Measurements from ENCODE around the gene MGRN1.

MGRN1 gene

GRCh38 chr16:4633910-4634635 is 9.4 kb downstream of the MGRN1 start:
- Histone ChIP-seq H3K27ac (no peak overlapping the region), H3K4me3 (ENCODE audit: low read depth, low read length) (no peak overlapping the region), H3K9me3 (ENCODE audit: severe bottlenecking) (peaks cover 2% of the 10 kb centered on the region), H3K36me3 (peaks cover 12% of the 10 kb centered on the region), H3K27me3 (ENCODE audit: insufficient read depth, low read depth, severe bottlenecking) (no peaks in the 10 kb centered on the region)
- DNase-seq, result no peak
- TF ChIP-seq CTCF (IDR thresholded peaks at IDR 0.05; ENCODE audit: low read depth, low read length), result no peak

GRCh38 chr16:4634768-4635167 is 10.1 kb downstream of the MGRN1 start:
- H3K4me3 ChIP-seq (ENCODE audit: low read depth, low read length), result no peak overlapping the region
- DNase-seq, result no peak
- no peaks in the 10 kb centered on the region for H3K27me3 ChIP-seq (ENCODE audit: insufficient read depth, low read depth, severe bottlenecking)
- peaks cover 9% of the 10 kb centered on the region for H3K36me3 ChIP-seq
- H3K9me3 ChIP-seq (ENCODE audit: severe bottlenecking), result peaks cover 2% of the 10 kb centered on the region
- no peak overlapping the region for H3K27ac ChIP-seq
- TF ChIP-seq CTCF (IDR thresholded peaks at IDR 0.05; ENCODE audit: low read depth, low read length), result no peak

- no peak for TF ChIP-seq CTCF (IDR thresholded peaks at IDR 0.05; ENCODE audit: low read depth, low read length)
- no peaks in the 10 kb centered on the region for H3K27me3 ChIP-seq (ENCODE audit: insufficient read depth, low read depth, severe bottlenecking)
- peaks cover 2% of the 10 kb centered on the region for H3K9me3 ChIP-seq (ENCODE audit: severe bottlenecking)
- H3K4me3 ChIP-seq (ENCODE audit: low read depth, low read length), result no peak overlapping the region
- DNase-seq, result no peak
- H3K27ac ChIP-seq, result no peak overlapping the region
- H3K36me3 ChIP-seq, result peaks cover 9% of the 10 kb centered on the region
These were observed 11.6 kb downstream of the MGRN1 start for GRCh38 chr16:4636196-4636595.

- DNase-seq, result no peak
- Histone ChIP-seq H3K27ac (no peak overlapping the region), H3K36me3 (peaks cover 6% of the 10 kb centered on the region), H3K4me3 (ENCODE audit: low read depth, low read length) (no peak overlapping the region), H3K27me3 (ENCODE audit: insufficient read depth, low read depth, severe bottlenecking) (no peaks in the 10 kb centered on the region), H3K9me3 (ENCODE audit: severe bottlenecking) (no peaks in the 10 kb centered on the region)
- TF ChIP-seq CTCF (IDR thresholded peaks at IDR 0.05; ENCODE audit: low read depth, low read length), result no peak
These were observed 13.0 kb downstream of the MGRN1 start for GRCh38 chr16:4637501-4638166.

GRCh38 chr16:4639899-4640509 is 15.4 kb downstream of the MGRN1 start:
- Histone ChIP-seq H3K27ac (no peak overlapping the region), H3K9me3 (ENCODE audit: severe bottlenecking) (no peaks in the 10 kb centered on the region), H3K36me3 (peaks cover 5% of the 10 kb centered on the region), H3K4me3 (ENCODE audit: low read depth, low read length) (no peak overlapping the region), H3K27me3 (ENCODE audit: insufficient read depth, low read depth, severe bottlenecking) (no peaks in the 10 kb centered on the region)
- no peak for DNase-seq
- TF ChIP-seq CTCF (IDR thresholded peaks at IDR 0.05; ENCODE audit: low read depth, low read length), result no peak

Measured in WERI-Rb-1 (cell line).